Astrocyte of the spinal cord (primary cell): ENCODE results near the gene TTC7B.

ENCODE experiments used
- DNase-seq: peaks from one replicate; pipeline ENCODE4 v3.0.0; 2011; ENCODE audit warnings: low read depth, low spot score
- H3K4me3 ChIP-seq: 2 replicates; pipeline ENCODE4 v1.5.1; 2011; ENCODE audit warnings: low read depth, mild to moderate bottlenecking, low read length, moderate library complexity
- in situ Hi-C: cut with HindIII; loops from 2 replicates; pipeline ENCODE4 v1.10.0; 2017; ENCODE audit warnings: low sequenced_read_pairs
- TF ChIP-seq, protein P1 (sequence below): IDR thresholded peaks from 2 replicates; pipeline ENCODE4 v1.5.1; 2012; ENCODE audit warnings: low read depth, mild to moderate bottlenecking, low read length, inconsistent platforms

TTC7B gene

DNA sequence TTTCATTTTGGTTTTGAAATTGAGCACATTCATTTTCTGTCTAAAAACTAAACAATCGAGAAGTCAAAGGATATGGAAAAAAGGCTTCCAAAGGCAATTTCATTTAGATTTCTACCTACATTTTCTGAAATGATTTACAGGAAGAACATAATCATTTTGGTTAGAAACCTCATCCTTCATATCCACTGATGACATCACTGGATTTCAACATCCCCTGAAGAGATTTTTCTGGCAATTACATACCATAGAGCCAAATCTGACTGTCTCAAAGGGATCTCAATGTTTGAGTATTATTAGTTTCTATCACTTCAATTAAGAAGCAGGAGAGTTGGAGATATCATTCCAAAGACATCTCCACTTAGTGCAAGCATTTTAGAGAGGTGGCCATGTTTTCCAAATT is 137.8 kb downstream of the TTC7B start:
- TF ChIP-seq, protein P1, sequence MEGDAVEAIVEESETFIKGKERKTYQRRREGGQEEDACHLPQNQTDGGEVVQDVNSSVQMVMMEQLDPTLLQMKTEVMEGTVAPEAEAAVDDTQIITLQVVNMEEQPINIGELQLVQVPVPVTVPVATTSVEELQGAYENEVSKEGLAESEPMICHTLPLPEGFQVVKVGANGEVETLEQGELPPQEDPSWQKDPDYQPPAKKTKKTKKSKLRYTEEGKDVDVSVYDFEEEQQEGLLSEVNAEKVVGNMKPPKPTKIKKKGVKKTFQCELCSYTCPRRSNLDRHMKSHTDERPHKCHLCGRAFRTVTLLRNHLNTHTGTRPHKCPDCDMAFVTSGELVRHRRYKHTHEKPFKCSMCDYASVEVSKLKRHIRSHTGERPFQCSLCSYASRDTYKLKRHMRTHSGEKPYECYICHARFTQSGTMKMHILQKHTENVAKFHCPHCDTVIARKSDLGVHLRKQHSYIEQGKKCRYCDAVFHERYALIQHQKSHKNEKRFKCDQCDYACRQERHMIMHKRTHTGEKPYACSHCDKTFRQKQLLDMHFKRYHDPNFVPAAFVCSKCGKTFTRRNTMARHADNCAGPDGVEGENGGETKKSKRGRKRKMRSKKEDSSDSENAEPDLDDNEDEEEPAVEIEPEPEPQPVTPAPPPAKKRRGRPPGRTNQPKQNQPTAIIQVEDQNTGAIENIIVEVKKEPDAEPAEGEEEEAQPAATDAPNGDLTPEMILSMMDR = no peak
- H3K4me3 ChIP-seq = no peak overlapping the region
- no peak for DNase-seq
- in situ Hi-C loops = no loop called here

GRCh38 chr14:90677484-90678050 is 138.7 kb downstream of the TTC7B start:
- in situ Hi-C loops = no loop called here
- TF ChIP-seq, protein P1 = no peak
- H3K4me3 ChIP-seq = no peak overlapping the region
- DNase-seq = peak; percentile 76

DNA sequence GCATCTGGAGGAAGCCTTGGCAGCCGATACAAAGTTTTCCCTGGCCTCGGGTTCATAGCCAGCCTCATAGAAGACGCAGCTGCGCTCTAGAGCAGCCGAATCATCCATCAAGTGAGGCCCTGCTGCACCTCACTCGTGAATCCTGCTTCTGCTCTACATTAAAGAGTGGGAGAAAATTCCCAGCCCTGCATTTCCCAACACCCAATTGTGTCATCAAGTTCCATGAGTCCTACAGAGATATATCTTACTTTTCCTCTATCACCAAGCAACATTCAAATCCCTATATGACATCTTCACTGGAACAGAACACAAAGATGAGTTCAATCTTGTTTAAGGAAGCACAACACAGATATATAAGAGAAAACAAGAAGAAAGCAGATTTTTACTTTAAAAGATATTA is 139.3 kb downstream of the TTC7B start:
- DNase-seq = no peak
- TF ChIP-seq, protein P1 = no peak
- no peak overlapping the region for H3K4me3 ChIP-seq
- in situ Hi-C loops = no loop called here

- in situ Hi-C loops = no loop called here
- no peak overlapping the region for H3K4me3 ChIP-seq
- no peak for DNase-seq
- TF ChIP-seq, protein P1 = no peak
Observed at GRCh38 chr14:90676356-90676755, 139.9 kb downstream of the TTC7B start.

GRCh38 chr14:90675399-90675798 is 140.8 kb downstream of the TTC7B start:
- TF ChIP-seq, protein P1 = no peak
- in situ Hi-C loops = no loop called here
- peak; percentile 38 for DNase-seq
- H3K4me3 ChIP-seq = no peak overlapping the region

GRCh38 chr14:90674716-90675115 is 141.5 kb downstream of the TTC7B start:
- TF ChIP-seq, protein P1 = no peak
- in situ Hi-C loops = no loop called here
- H3K4me3 ChIP-seq = no peak overlapping the region
- DNase-seq = no peak

- in situ Hi-C loops = no loop called here
- DNase-seq = no peak
- TF ChIP-seq, protein P1 = no peak
- H3K4me3 ChIP-seq = no peak overlapping the region
Observed at GRCh38 chr14:90674043-90674670, 142.1 kb downstream of the TTC7B start.
